Psoas muscle (tissue), 8 donors: ENCODE data around the gene ELMO2. TPM values are rescaled to one million over a fixed set of nuclear protein-coding genes. Genes with fewer than 3 reads are reported as not detected.

Experiments
- ATAC-seq, 4 donors: fragments of 200-7000 bp; cut with Tn5 transposase; one replicate each; pipeline ENCODE4 v1.9.1; 2020; ENCODE audit warnings: moderate library complexity in 3 of 4, mild to moderate bottlenecking in 2 of 4
- DNase-seq, 2 donors: peaks; one replicate each; pipeline ENCODE4 v3.0.0-alpha.2; 2020
- H3K27ac ChIP-seq: fragments of 200-600 bp; one replicate; pipeline ENCODE4 v1.8.0; 2022
- H3K27me3 ChIP-seq, 3 donors: fragments of 200-600 bp in 1 of 3; one replicate each; pipeline versions ENCODE4 v1.6.1 to v1.8.0; 2013 to 2022; ENCODE audit warnings: low read length in 2 of 3, mild to moderate bottlenecking in 2 of 3, moderate library complexity in 1 of 3; ENCODE audit not compliant: insufficient read depth in 3 of 3
- H3K36me3 ChIP-seq, 2 donors: fragments of 200-600 bp in 1 of 2; one replicate each; pipeline versions ENCODE4 v1.6.1 to v1.8.0; 2013 to 2022; ENCODE audit warnings: low read depth in 1 of 2, mild to moderate bottlenecking in 1 of 2, moderate library complexity in 1 of 2; ENCODE audit not compliant: insufficient read depth in 1 of 2
- H3K4me1 ChIP-seq: fragments of 200-600 bp; one replicate; pipeline ENCODE4 v1.8.0; 2022
- H3K4me3 ChIP-seq: fragments of 200-600 bp; one replicate; pipeline ENCODE4 v1.8.0; 2022; ENCODE audit warnings: mild to moderate bottlenecking
- H3K9me3 ChIP-seq: fragments of 200-600 bp; one replicate; pipeline ENCODE4 v1.8.0; 2022
- WGBS, 3 donors: extraction: QIAGEN DNeasy Blood & Tissue Kit; methylation state at CpG; one replicate each; pipeline versions ENCODE4 v1.1.6 to v1.1.7; 2013; 5-methylcytosine and 5-hydroxymethylcytosine counted together
- intact Hi-C, 2 donors: fragments of 100-400 bp; cut with DNase I; formaldehyde crosslinking; loops; one replicate each; pipeline versions ENCODE4 v1.11.0 to v1.14.2; 2022
- polyA plus RNA-seq, 3 donors: library from polyadenylated mRNA; stranded (reverse); fragments of 200-250 nt; gene quantifications; one replicate each; pipeline ENCODE4 v1.2.3, GENCODE V29; 2013
- total RNA-seq, 4 donors: library from RNA; stranded (reverse); fragmentation: NEBNext Ultra II Directional in 2 of 4; extraction: Animal tissue kit (Norgen Biotek cat#: 25700) in 2 of 4; gene quantifications; one replicate each; pipeline versions ENCODE4 v1.2.1 to v1.2.4, GENCODE V29; 2021 to 2023
- TF ChIP-seq, protein P1 (sequence below): fragments of 200-600 bp; IDR thresholded peaks from one replicate; pipeline ENCODE4 v1.8.0; 2022; ENCODE audit warnings: antibody characterized with exemption
- donor health status: healthy with polysubstance abuse.
- donor health status: DM: no; HTN: no; CAD: no; lungs with moderate emphysema.
- donor health status: Bipolar disorder and iron deficiency.
- donor health status: healthy.
- donor health status: DM: yes; HTN: yes; CAD: no.
- donor health status: DM: no; HTN: no; CAD: no.
- donor health status: DM: no; HTN: no; CAD: no.
- donor health status: DM: yes; HTN: yes; CAD: no.

ELMO2 gene
- total and polyA plus RNA-seq, 7 donors, result 21.2 to 60.7 (median 40.3) TPM

DNA sequence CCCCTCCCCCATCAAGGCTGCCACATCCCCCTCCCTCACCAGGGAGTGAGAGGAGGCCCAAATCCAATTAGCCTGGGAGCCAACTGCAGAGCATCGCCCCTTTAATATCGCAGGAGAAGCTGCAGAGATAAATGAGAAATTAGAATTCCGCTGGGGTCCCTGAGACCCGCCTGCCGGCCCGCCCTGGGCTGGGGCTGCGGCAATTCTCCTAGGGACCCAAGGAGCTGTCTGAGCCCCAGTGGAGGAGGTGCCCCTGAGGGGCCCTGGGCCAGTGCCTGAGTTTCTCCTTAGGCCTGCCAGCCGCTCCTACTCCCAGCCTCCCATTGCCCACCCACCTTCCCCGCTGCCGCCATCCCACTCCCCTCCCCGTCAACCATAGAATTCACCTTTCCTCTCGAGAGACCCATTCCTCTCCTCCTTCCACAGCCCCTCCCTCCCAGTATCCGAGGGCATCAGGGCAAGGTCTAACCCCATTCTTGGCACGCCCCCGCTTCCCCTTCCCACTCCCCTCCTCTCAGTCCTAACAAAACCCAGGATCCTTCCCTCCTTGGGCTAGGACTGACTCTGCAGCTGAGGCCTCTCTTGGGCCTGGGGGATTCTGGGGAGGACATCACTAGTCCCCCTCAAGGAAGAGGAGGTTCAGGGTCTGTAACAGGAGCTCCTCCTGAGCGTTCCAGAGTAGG lies 78.1 kb downstream of the ELMO2 start:
- Histone ChIP-seq H3K27me3 (peaks cover 0 to 6% (median 0%) of the 10 kb centered on the region in 3 donors), H3K36me3 (no peaks in the 10 kb centered on the region), H3K4me1 (no peaks in the 10 kb centered on the region), H3K27ac (no peak overlapping the region), H3K9me3 (no peaks in the 10 kb centered on the region), H3K4me3 (no peak overlapping the region)
- DNase-seq, result no peak
- TF ChIP-seq, protein P1, sequence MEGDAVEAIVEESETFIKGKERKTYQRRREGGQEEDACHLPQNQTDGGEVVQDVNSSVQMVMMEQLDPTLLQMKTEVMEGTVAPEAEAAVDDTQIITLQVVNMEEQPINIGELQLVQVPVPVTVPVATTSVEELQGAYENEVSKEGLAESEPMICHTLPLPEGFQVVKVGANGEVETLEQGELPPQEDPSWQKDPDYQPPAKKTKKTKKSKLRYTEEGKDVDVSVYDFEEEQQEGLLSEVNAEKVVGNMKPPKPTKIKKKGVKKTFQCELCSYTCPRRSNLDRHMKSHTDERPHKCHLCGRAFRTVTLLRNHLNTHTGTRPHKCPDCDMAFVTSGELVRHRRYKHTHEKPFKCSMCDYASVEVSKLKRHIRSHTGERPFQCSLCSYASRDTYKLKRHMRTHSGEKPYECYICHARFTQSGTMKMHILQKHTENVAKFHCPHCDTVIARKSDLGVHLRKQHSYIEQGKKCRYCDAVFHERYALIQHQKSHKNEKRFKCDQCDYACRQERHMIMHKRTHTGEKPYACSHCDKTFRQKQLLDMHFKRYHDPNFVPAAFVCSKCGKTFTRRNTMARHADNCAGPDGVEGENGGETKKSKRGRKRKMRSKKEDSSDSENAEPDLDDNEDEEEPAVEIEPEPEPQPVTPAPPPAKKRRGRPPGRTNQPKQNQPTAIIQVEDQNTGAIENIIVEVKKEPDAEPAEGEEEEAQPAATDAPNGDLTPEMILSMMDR, result no peak
- WGBS, 3 donors, result 67 to 78% (median 77%) methylated on average over 16 of the region's 16 CpGs
- intact Hi-C loops, result no loop called here
- no peak for ATAC-seq

DNA sequence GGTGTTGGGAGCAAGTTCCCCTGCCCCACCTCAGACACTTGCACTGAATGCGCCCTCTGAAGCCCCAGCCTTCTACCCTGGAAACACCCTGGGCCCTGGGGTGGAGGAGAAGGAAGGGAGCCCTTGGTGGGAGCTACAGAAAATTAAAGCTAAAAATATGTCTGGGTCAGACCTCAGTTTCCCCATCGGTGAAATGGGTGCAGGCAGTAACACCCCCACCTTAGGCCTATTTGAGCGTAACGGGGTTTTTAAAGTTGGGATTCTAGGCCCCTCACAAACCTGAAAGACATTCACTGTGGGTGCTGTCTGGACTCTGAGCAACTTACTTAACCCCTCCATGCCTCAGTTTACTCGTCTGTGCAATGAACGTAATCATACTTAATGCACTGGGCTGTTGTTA lies 78.9 kb downstream of the ELMO2 start:
- Histone ChIP-seq H3K27ac (no peak overlapping the region), H3K9me3 (no peaks in the 10 kb centered on the region), H3K4me3 (no peak overlapping the region), H3K36me3 (no peaks in the 10 kb centered on the region), H3K27me3 (peaks cover 0 to 10% (median 0%) of the 10 kb centered on the region in 3 donors), H3K4me1 (no peaks in the 10 kb centered on the region)
- intact Hi-C loops, result no loop called here
- DNase-seq (no peak), ATAC-seq (no peak)
- TF ChIP-seq, protein P1, result no peak
- 95 to 97% (median 96%) methylated on average over 6 of the region's 6 CpGs for WGBS, 3 donors

DNA sequence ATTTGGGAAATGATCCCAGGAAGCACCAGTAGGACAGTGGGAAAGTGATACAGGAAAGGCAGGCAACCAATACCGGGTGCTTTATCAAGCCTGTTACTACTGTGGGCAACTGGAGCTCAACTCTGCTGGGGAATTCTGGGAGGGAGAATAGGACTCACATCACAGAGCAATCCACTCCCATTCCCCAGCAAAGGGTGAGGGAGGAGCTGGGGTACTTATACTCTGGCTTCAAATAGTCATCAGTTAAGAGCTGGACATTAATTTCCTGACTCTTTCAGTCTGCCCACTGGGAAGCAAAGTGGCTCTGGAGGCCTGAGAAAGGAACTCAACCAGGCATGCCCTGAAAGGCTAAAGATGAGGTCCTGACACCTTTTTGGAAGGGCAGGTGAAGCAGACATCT lies 80.6 kb downstream of the ELMO2 start:
- TF ChIP-seq, protein P1, result no peak
- H3K9me3 ChIP-seq, result no peaks in the 10 kb centered on the region
- H3K27me3 ChIP-seq, result peaks cover 0 to 10% (median 0%) of the 10 kb centered on the region in 3 donors
- no peak overlapping the region for H3K27ac ChIP-seq
- H3K4me3 ChIP-seq, result no peak overlapping the region
- no peaks in the 10 kb centered on the region for H3K4me1 ChIP-seq
- DNase-seq (no peak), ATAC-seq (no peak)
- no peaks in the 10 kb centered on the region for H3K36me3 ChIP-seq
- intact Hi-C loops, result no loop called here
- 40 to 42% (median 41%) methylated on average over 1 of the region's 1 CpG for WGBS, 3 donors

GRCh38 chr20:46324960-46325703 lies 81.3 kb downstream of the ELMO2 start:
- DNase-seq (no peak), ATAC-seq (peak in 1 of 4 donors; percentile 43)
- Histone ChIP-seq H3K9me3 (no peaks in the 10 kb centered on the region), H3K27me3 (peaks cover 0 to 10% (median 0%) of the 10 kb centered on the region in 3 donors), H3K27ac (no peak overlapping the region), H3K36me3 (no peaks in the 10 kb centered on the region), H3K4me3 (no peak overlapping the region), H3K4me1 (no peaks in the 10 kb centered on the region)
- TF ChIP-seq, protein P1, result no peak
- intact Hi-C loops, result no loop called here
- WGBS, 3 donors, result 59 to 67% (median 62%) methylated on average over 6 of the region's 6 CpGs
